Stomach (tissue), 9 donors: ENCODE measurements around the gene PCDH9. TPM values are rescaled to one million over a fixed set of nuclear protein-coding genes. Genes with fewer than 3 reads are reported as not detected.

ENCODE experiments used
- DNase-seq, 2 donors: peaks; one replicate each; pipeline versions ENCODE4 v3.0.0 to v3.0.0-alpha.2; 2013 to 2019
- H3K27ac ChIP-seq, 5 donors: fragments of 200-600 bp in 4 of 5; sonication (generic) in 4 of 5; one replicate each; pipeline ENCODE4 v1.5.1; 2013 to 2019; ENCODE audit warnings: mild to moderate bottlenecking in 1 of 5, moderate library complexity in 1 of 5
- H3K27me3 ChIP-seq, 3 donors: fragments of 200-600 bp; sonication (generic); one replicate each; pipeline ENCODE4 v1.5.1; 2017 to 2019; ENCODE audit warnings: mixed run types in 1 of 3
- H3K36me3 ChIP-seq, 4 donors: fragments of 200-600 bp; sonication (generic); 1 replicate in 3 of 4; 2 replicates in 1 of 4; pipeline ENCODE4 v1.5.1; 2016 to 2019
- H3K4me1 ChIP-seq, 4 donors: fragments of 200-600 bp; sonication (generic); one replicate each; pipeline ENCODE4 v1.5.1; 2016 to 2019
- H3K4me3 ChIP-seq, 4 donors: fragments of 200-600 bp; sonication (generic) in 3 of 4; one replicate each; pipeline ENCODE4 v1.5.1; 2016 to 2019; ENCODE audit warnings: mild to moderate bottlenecking in 1 of 4
- H3K9me3 ChIP-seq, 4 donors: fragments of 200-600 bp; sonication (generic); one replicate each; pipeline ENCODE4 v1.5.1; 2016 to 2019
- CTCF ChIP-seq, 7 experiments: fragments of 450-650 bp in 4 of 7; fragments of 200-600 bp in 3 of 7; sonication (generic) in 3 of 7; IDR thresholded peaks; one replicate each; pipeline ENCODE4 v1.5.1; 2016 to 2019; ENCODE audit warnings: antibody characterized with exemption in 7 of 7, control low read depth in 2 of 7, mild to moderate bottlenecking in 1 of 7
- EP300 ChIP-seq: sonication (generic); formaldehyde crosslinking; IDR thresholded peaks from one replicate; pipeline ENCODE4 v1.6.1; 2017; ENCODE audit warnings: antibody characterized with exemption
- POLR2A ChIP-seq, 4 donors: fragments of 450-650 bp; IDR thresholded peaks; one replicate each; pipeline ENCODE4 v1.6.1; 2016; ENCODE audit warnings: antibody characterized with exemption in 4 of 4, control low read depth in 2 of 4, mild to moderate bottlenecking in 1 of 4, moderate library complexity in 1 of 4
- POLR2AphosphoS5 ChIP-seq, 3 donors: sonication (generic); formaldehyde crosslinking; IDR thresholded peaks; one replicate each; pipeline ENCODE4 v1.6.1; 2016; ENCODE audit warnings: antibody characterized with exemption in 3 of 3
- WGBS, 5 donors: extraction: QIAGEN DNeasy Blood & Tissue Kit in 3 of 5; methylation state at CpG; one replicate each; pipeline versions ENCODE4 v1.1.5 to v1.1.7; 2013 to 2018; 5-methylcytosine and 5-hydroxymethylcytosine counted together
- intact Hi-C: fragments of 100-400 bp; cut with DNase I; formaldehyde crosslinking; loops from one replicate; pipeline ENCODE4 v1.15.1; 2023; ENCODE audit warnings: low total_unique reads
- polyA plus RNA-seq, 3 donors: library from polyadenylated mRNA; stranded (reverse); fragments of 200-250 nt; gene quantifications; one replicate each; pipeline ENCODE4 v1.2.3, GENCODE V29; 2013
- total RNA-seq, 5 donors: library from RNA; depleted of rRNA; stranded (reverse); fragments of >200 nt; gene quantifications; one replicate each; pipeline versions ENCODE4 v1.1.0 to v1.2.3, GENCODE V29; 2014 to 2016
- donor health status: healthy with polysubstance abuse.
- donor health status: Bipolar disorder and iron deficiency.
- donor health status: healthy.

Gene PCDH9
- total and polyA plus RNA-seq, 8 donors: 0.40 to 36.2 (median 3.7) TPM

- no peak for TF ChIP-seq EP300
- TF ChIP-seq CTCF (IDR thresholded peaks at IDR 0.05): no peak
- no peak for TF ChIP-seq POLR2A (IDR thresholded peaks at IDR 0.05)
- TF ChIP-seq POLR2AphosphoS5 (IDR thresholded peaks at IDR 0.05): no peak
- intact Hi-C loops: no loop called here
- no peaks in the 10 kb centered on the region for H3K4me1 ChIP-seq
These were observed 530.0 kb downstream of the PCDH9 start for GRCh38 chr13:66700117-66700601.

GRCh38 chr13:66693656-66694055, 536.5 kb downstream of the PCDH9 start:
- Histone ChIP-seq H3K27ac (no peak overlapping the region), H3K27me3 (no peaks in the 10 kb centered on the region), H3K4me3 (no peak overlapping the region), H3K36me3 (no peaks in the 10 kb centered on the region), H3K9me3 (no peaks in the 10 kb centered on the region), H3K4me1 (no peaks in the 10 kb centered on the region)
- intact Hi-C loops: no loop called here
- DNase-seq: peak in 1 of 2 donors; percentile 17
- TF ChIP-seq EP300 (no peak), POLR2A (IDR thresholded peaks at IDR 0.05) (no peak), POLR2AphosphoS5 (IDR thresholded peaks at IDR 0.05) (no peak), CTCF (IDR thresholded peaks at IDR 0.05) (no peak)

More at GRCh38 chr13:66700117-66700601, 530.0 kb downstream of the PCDH9 start:
- Histone ChIP-seq H3K36me3 (no peaks in the 10 kb centered on the region), H3K27ac (no peak overlapping the region), H3K9me3 (no peaks in the 10 kb centered on the region), H3K4me3 (no peak overlapping the region), H3K27me3 (no peaks in the 10 kb centered on the region)
- WGBS, 5 donors: 68 to 83% (median 72%) methylated on average over 8 of the region's 8 CpGs
- DNase-seq: peak in 1 of 2 donors; percentile 2

- no peak overlapping the region for H3K4me3 ChIP-seq
- peaks cover 0 to under 1% (median 0%) of the 10 kb centered on the region in 4 donors for H3K9me3 ChIP-seq
- DNase-seq: no peak
- no peak for TF ChIP-seq POLR2A (IDR thresholded peaks at IDR 0.05)
- TF ChIP-seq POLR2AphosphoS5 (IDR thresholded peaks at IDR 0.05): no peak
- TF ChIP-seq CTCF (IDR thresholded peaks at IDR 0.05): no peak
- TF ChIP-seq EP300: no peak
- H3K27ac ChIP-seq: no peak overlapping the region
- intact Hi-C loops: no loop called here
- 55 to 81% (median 76%) methylated on average over 3 of the region's 3 CpGs for WGBS, 5 donors
- H3K36me3 ChIP-seq: no peaks in the 10 kb centered on the region
- no peaks in the 10 kb centered on the region for H3K27me3 ChIP-seq
- H3K4me1 ChIP-seq: no peaks in the 10 kb centered on the region
These were observed 539.0 kb downstream of the PCDH9 start for GRCh38 chr13:66691149-66691548.

GRCh38 chr13:66689628-66690027, 540.5 kb downstream of the PCDH9 start:
- no peaks in the 10 kb centered on the region for H3K4me1 ChIP-seq
- H3K36me3 ChIP-seq: no peaks in the 10 kb centered on the region
- DNase-seq: peak in 1 of 2 donors; percentile 51
- H3K4me3 ChIP-seq: no peak overlapping the region
- no peak overlapping the region for H3K27ac ChIP-seq
- peaks cover 4 to 14% (median 12%) of the 10 kb centered on the region in 4 donors for H3K9me3 ChIP-seq
- intact Hi-C loops: no loop called here
- H3K27me3 ChIP-seq: no peaks in the 10 kb centered on the region
- WGBS, 5 donors: 18 to 43% (median 26%) methylated on average over 4 of the region's 4 CpGs
- TF ChIP-seq POLR2AphosphoS5 (IDR thresholded peaks at IDR 0.05) (no peak), EP300 (no peak), CTCF (IDR thresholded peaks at IDR 0.05) (no peak), POLR2A (IDR thresholded peaks at IDR 0.05) (no peak)
